DMS153 treated with DMSO at 0.1 percent for 48 hours (cell line): ENCODE measurements around the gene PLCB4.
"Not testable (repeated sequence)": the region's sequence is repeated elsewhere in the genome, so short reads cannot be mapped to it uniquely, and the experiment has no call there.

Experiments
- DNase-seq: peaks from one replicate; lab custom pipeline; 2025; ENCODE audit not compliant: unreplicated experiment; lab: John Stamatoyannopoulos, UW

Gene PLCB4

DNA sequence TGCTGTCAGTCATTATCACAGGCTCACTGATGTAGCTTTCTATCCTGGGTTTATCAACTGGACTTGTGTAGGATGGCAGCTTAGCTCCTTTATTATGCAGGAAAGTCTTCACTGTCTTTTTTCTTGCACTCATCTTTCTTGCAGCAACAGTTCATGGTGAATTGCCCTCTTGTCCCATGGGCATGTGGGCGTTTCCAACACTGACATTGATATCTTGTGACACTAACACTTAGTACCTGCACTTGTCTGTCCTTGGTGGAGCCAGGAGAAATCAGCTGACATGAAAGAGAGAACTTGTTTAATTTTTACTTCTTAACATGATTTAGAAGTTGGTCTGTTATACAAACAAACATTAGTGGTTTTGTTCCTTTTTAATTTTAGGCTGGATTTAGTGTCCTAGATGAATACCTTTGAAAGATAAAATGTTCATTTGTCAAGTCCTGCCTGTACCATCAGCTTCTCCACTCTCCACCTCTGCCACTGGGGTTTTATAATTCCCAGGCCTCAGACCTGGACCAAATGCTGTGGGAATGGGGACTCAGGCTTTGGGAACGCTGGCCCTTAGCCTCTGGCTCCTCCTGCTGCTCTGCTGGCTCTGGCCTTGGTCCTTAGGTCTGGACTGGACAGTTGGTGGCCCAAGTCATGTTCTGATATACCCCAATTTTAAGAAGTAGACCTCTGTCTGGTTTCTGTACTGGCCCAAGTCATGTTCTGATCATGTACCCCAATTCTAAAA is 284.5 kb downstream of the PLCB4 start:
- DNase-seq: no peak

- no peak for DNase-seq
Observed at GRCh38 chr20:9353916-9354276, 285.0 kb downstream of the PLCB4 start.

DNA sequence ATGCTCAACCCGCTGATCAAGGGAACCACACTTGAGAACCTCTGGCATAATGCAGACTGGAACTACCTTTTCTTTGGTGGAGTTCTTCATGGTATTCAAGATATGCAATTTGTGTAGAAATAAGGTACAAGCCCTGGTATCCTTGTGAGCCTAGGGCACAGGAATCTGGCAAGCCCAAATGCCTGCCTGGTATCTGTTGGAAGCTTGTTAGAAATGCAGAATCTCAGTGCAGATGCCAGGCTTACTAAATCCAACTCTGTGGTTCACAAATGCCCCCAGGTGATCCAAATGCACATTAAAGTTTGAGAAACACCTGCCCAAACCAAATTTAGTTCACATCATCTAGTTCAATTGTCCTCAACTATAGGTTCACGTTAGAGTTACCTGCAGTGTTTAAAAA is 285.7 kb downstream of the PLCB4 start:
- DNase-seq: no peak

- no peak for DNase-seq
Observed at GRCh38 chr20:9358001-9358400, 289.1 kb downstream of the PLCB4 start.

GRCh38 chr20:9359561-9360308 is 290.8 kb downstream of the PLCB4 start:
- peak; percentile 34 for DNase-seq

DNA sequence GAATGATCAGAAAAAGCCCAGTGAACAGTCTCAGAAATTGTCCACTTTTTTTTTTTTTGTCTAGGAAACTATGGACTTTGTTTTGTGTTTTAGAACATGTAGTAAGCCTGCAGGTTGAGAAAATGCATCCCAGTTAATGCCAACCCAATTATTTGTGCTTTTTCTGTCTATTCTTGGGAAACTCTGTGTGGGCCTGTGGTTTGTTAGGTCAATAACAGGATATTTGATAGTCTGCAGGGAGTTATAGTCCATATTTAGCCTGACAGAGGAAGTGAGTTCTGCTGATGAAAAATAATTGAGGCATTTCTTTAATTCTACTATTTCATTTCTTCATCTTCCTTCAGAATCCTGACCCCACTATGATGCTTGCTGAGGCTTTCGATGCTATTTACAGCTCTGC is 291.5 kb downstream of the PLCB4 start:
- no peak for DNase-seq

GRCh38 chr20:9363673-9364072 is 294.8 kb downstream of the PLCB4 start:
- DNase-seq: no peak

GRCh38 chr20:9367328-9367727 is 298.4 kb downstream of the PLCB4 start:
- DNase-seq: no peak

DNA sequence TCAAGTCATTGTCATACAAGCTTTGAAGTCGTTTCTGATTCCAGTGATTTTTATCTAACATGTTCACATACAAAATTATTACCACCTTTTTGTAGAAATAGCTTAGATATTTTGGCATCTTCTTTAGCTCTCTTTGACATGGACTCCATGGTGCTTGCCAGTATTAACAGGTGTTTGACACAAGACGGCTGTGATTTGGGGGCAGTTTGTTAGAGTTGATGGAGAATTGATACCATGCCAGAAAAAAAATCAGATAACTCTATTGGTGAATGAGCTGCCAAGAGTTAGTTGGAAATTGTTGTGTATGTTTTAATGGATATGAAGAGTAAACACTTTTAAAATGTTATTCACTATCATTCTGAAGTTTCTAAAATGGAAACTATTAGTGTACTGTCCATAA is 298.9 kb downstream of the PLCB4 start:
- DNase-seq: no peak

DNA sequence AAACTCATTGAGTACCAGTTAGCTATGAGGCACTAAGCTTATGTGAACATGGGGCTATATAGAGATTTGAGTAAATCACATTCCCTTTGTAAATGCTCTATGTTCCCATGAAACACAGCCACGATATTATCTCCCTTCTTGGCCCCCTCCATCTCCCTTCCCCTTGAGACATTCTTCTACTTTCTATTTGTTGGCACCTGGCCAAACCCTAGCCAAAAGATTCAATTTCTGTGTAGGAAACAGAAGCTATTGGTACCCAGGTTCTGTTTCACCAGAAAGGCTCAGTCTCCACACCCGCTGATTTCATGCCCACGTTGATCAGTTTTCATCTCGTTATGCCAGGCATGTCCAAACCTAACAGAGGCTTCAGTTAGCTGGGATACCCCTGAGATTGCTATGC is 300.0 kb downstream of the PLCB4 start:
- no peak for DNase-seq

DNA sequence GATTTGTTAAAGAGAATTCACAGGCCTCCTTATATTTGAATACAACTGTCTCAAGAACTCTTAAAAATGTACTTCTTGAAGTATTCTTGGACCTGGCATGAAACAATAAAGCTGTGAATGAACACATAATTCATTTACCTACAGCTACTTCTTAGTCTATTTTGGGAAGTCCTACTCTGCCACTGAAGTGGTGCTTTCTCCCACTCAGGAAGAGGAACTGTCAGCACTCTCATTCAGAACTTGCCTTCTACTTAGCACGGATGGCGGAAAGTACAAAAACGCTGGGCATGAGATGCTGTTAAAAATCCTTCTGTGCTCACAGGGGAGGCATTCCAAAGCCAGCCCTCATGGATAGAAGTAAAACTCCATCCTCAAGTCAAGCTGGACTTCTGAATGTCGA is 300.7 kb downstream of the PLCB4 start:
- DNase-seq: no peak

- no peak for DNase-seq
Observed at GRCh38 chr20:9374072-9374471, 305.2 kb downstream of the PLCB4 start.

- DNase-seq: no peak
Observed at GRCh38 chr20:9374480-9374879, 305.6 kb downstream of the PLCB4 start.

DNA sequence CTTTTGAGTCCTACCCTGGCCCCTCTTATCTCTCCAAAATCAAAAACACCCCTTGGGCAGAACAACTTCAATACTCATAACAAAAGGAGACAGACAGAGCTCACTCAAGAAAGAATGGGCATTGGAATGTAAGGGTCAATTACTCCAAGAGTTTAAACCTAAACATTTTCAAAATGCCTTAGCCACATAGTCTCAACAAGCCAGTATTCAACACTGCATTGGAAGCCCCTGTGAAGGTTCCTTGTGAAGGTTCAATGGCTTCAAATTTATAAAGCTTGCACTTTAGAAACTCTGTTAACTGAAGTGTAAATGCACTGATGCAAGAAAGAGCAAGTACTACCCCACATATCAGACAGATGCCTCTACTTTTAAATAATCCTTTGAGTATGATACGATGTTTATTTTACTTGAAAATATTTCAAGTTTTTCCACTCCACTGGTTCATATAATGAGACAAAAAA is 306.4 kb downstream of the PLCB4 start:
- no peak for DNase-seq

GRCh38 chr20:9377007-9377406 is 308.1 kb downstream of the PLCB4 start:
- DNase-seq: no peak

- not testable (repeated sequence) for DNase-seq
Observed at GRCh38 chr20:9385345-9386310, 316.7 kb downstream of the PLCB4 start.

GRCh38 chr20:9388160-9388812 is 319.4 kb downstream of the PLCB4 start:
- DNase-seq: no peak

DNA sequence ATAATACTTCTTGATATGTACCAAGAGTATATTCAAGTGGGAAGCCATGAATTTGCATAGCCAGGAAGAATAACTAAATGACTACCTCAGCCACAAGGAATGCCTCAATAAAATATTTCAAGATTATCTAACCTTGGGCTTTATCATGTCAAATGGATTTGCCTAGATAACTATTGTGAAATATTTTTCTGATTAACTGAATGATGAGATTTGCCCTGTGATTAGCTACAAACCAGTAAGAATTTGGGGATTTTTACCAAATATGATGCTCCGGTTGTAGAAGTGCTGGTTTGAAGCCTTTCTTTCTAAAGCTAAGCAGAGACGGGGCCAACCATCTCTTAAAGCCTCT is 319.9 kb downstream of the PLCB4 start:
- no peak for DNase-seq

- no peak for DNase-seq
Observed at GRCh38 chr20:9389346-9389745, 320.5 kb downstream of the PLCB4 start.

GRCh38 chr20:9390441-9390840 is 321.6 kb downstream of the PLCB4 start:
- no peak for DNase-seq
